Uterus (tissue), 2 donors: ENCODE data around the gene ADSS1.

ENCODE experiments used
- CTCF ChIP-seq, 4 experiments: fragments of 200-600 bp in 2 of 4; fragments of 450-650 bp in 2 of 4; sonication (generic) in 2 of 4; IDR thresholded peaks; one replicate each; pipeline ENCODE4 v1.5.1; 2016 to 2019; ENCODE audit warnings: antibody characterized with exemption in 4 of 4, mild to moderate bottlenecking in 2 of 4, moderate library complexity in 1 of 4
- POLR2A ChIP-seq, 2 donors: fragments of 450-650 bp; IDR thresholded peaks; one replicate each; pipeline ENCODE4 v1.6.1; 2016; ENCODE audit warnings: antibody characterized with exemption in 2 of 2, mild to moderate bottlenecking in 1 of 2, moderate library complexity in 1 of 2

GRCh38 chr14:104707608-104708595, 16.1 kb upstream of the ADSS1 start:
- TF ChIP-seq POLR2A (IDR thresholded peaks at IDR 0.05) (no peak), CTCF (IDR thresholded peaks at IDR 0.05) (no peak)
